GOT3 (cell line): ENCODE measurements around the gene ZNF22.
A peak's percentile ranks its signal among the peaks of the same experiment; 100 is the strongest.

Source experiments
- DNase-seq: peaks from one replicate; lab custom pipeline; 2025; ENCODE audit warnings: mixed read lengths; lab: John Stamatoyannopoulos, UW

Gene ZNF22

DNA sequence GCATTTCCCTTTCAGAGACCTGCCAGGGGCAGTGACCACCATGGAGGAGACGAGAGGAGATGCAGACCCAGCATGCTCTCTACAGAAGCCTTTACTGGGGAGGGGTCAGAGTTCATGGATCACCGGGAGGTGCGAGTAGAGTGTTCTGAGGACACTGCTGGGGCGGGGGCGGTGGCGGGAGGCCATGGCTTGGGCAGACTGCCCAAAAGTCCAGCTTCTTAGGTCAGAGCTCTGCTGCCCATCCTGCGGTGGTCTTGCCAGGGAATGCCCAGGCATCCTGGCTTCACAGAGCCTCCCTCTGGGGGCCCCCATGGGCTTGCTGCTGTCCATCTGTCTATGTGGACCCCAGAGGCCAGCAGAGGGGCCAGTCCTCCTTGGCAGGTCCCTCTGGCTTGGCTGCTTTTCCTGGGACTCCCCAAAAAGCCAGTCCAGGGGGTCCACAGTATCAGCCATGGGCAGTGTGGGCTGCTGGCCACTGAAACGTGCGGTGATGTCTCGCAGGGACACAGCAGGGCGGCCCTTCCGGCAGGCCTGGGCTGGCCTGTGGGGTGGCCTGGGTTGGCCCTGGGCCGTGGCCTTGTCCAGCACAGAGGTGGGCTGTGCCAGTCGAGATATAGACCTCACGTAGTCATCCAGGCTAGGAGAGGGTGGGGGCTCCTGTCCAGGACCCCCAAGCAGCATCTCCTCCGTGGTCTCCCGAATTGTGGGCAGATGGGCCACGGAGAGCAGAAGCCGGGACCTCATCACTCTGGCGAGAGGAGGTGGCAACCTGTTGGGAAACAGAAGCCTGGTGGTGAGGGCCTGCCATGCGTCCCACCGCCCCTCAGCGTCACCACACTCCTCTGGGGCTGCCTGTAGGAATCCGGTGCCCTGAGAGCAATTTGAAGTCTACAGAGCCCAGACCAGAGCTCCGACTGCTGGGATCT is 23.2 kb upstream of the ZNF22 start:
- no peak for DNase-seq

DNA sequence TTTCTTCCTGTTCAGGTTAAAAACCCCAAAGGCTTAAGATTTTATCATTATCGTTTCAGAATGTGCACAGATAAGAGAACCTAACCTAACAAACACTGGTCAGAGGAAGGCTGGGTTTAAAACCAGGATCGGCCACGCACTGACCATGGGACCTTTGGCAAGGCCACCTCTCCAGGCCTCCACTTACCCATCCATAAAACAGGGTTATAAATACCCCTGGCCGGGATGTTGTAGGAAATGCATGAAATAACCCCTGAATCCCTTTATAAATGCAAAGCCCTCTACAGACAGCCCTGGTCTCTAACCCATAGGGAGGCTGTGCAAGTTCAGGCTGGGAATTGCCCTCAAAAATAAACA is 22.5 kb upstream of the ZNF22 start:
- no peak for DNase-seq

DNA sequence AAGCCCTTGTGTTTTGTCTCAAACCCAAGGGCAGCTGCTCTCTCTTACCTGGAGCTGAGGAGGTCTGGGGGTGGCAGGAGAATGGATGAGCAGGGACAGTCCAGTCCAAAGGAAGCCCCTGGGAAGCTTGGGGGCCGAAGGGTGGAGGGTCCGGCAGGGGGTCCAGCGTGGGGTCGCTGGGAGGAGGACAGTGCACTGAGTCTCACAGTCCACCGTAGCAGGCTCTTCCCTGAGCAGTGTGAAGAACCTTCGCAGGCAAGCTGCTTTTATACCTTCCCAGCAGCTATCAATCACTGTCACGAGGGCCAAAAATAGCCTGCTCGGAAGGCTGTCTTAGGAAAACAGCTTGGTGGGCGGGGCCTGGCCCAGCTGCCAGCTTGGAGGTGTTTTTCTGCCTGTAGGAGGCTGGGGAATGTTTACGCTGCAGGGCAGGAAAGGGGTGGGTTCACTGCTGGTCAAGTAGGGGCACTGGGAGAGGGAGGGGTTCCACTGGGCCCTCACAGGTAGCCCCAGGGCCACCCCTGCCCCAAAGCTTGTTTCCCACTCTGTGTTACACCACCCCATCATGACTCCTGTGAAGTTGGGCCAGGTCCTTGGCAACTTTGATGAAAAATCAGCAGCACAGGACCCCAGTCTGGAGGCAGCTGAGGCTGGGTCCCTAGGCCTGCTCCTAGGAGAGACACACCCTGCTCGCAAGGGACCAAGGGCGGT is 22.0 kb upstream of the ZNF22 start, which contains the start of gene DEPP1:
Gene DEPP1 (minus strand): TSS at position 240 of the 711 bp plus-strand sequence. CDS start 779 bp downstream, outside the sequence.
- peak; percentile 33 for DNase-seq

DNA sequence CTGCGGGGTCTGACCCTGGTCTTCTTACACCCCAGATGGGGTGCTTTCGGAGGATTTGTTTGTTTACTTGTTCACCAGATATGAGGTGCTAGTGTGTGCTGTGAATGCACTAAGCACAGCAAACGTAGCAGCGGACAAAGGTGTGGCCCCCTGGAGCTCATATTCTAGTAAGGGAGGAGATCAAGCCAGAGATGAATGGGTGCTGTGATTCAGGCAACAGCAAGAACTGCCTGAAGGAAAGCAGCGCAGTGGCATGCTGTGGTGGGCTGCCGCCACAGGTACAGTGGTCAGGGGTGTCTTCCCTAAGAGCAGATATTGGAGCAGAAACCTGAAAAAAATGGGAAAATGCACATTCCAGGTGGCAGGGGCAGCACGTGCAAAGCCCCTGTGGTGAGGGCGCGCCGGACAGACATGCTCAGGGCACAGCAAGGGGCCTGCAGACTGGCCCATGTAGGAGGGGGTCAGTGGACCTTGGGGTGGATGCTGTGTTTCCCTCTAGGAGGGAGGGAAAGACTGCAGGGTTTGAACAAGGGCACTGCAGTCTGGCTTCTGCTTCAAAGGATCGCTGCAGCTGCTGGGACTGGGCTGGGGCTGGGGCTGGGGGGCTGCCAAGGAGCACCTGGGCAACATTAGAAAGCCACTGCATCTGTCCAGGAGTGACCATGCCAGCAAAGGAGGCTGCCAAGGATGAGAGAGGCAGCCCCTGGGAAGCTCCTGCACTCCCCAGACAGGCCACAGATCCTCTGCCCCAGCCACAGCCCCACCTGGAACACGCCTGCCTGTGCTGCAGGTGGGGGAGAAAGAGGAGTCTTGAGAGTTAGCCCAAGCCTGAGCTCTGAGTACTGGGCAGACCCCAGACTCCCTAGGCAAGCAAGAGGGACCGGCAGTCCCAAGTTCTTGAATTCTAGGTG is 21.2 kb upstream of the ZNF22 start:
- DNase-seq = no peak

DNA sequence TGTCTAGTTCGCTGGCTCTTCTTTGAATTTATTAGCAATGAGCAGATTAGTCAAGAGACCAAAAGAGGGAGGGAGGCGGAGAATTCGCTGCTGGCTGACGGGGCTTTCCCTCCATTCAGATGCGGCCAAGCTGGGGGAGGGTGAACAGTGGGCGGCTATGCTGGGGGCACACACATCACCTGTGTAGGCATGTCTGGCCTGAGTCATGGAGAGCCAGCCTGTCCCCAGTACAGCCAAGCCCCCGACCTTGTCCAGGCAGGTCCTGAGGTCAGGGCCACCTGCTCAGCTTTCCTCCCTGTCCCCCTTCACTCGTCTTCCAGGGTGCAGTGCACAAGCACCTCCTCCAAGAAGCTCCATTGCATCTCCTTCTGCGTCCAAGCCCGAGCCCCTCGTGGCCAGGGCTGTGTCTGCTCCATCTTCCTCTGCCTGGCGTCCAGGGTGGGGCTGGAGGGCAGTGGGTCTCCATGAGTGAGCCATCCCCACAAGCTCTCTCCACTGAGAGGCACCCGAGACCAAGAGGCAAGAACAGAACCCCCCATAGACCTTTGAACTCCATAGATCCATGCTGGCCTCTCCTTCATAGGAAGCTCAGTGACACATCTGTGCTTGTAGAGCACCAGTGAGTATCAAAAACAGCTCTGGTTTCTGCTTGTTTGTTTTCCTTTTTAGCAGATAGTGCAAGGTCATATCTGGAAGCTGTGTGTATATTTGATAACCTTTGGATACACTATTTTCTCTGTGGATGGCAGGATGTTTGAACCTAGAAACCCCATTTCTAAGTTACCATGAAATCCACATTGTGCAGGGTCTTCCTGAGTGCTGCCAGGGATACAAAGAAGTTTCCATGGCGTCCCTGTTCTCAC is 20.2 kb upstream of the ZNF22 start:
- DNase-seq = no peak

DNA sequence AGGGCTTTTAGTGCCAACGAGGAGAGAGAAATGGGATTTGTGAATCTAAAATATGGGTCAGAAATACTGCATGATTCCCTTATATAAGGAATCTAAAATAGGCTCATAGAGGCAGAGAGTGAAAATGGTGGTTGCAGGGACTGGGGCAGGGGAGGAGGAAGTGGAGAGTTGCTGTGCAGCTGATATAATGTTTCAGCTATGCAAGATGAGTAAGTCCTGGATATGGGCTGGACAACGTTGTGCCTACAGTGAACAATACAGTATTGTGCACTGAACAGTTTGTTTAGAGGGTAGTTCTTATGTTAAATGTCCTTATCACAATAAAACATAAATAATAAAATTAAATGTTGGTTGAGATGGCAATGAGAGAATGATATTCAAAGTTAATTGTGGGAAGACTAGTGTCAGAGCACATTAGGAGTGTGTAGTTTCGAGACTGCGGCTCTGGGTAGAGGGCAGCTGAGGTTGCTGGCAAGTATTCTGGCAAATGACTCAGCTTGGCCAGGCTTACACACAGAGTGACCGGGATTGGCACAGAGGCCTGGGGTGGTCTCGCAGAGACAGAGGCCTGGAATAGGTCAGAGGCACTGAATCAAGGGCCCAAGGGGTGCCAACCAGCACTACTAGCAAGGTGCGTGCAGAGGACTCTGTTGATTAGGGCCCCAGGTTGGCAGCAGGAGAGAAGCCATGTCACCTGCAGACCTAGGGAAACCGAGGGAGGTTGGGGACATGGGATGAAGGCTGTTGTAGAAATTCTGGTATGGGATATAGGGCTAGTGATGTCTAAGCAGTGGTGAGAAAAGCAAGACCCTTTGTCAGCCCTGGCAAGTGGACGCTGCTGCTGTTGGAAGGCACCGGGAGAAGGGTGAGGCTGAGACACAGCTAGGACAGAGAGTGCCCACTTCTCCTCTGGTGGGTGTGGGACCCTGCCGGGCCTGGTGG is 19.3 kb upstream of the ZNF22 start:
- DNase-seq = no peak

DNA sequence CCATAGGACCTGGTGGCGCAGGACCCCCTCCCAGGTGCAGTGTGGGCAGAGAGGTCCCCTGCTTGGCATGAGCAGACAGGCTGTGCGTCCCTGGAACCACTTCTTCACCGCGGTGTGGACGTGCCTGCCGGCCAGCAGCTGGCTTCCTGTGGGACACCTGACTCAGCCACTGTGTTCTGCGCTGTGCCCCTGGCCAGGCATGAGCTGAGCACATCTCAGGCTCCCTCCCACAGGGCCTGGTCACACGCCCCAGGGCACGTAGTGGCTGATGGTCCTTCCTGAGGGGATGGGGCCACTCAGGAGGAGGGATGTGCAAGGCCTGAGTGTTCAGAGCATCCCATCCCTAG is 18.6 kb upstream of the ZNF22 start:
- no peak for DNase-seq

DNA sequence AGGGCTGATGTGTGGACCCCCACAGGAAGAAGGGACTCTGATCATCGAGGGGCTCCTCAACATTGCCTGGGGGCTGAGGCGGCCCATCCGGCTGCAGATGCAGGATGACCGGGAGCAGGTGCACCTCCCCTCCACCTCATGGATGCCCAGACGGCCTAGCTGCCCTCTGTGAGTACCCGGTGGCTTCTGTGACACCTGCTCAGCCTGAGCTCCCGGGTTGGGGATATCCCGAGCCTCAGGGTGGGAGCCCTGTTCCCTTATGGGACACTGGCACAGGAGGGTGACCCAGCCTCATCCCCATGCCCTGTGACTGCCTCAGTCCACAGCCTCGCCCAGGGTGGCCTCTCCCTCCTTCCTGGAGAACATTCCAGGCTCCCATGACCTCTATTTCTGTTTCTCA is 18.2 kb upstream of the ZNF22 start:
- no peak for DNase-seq

DNA sequence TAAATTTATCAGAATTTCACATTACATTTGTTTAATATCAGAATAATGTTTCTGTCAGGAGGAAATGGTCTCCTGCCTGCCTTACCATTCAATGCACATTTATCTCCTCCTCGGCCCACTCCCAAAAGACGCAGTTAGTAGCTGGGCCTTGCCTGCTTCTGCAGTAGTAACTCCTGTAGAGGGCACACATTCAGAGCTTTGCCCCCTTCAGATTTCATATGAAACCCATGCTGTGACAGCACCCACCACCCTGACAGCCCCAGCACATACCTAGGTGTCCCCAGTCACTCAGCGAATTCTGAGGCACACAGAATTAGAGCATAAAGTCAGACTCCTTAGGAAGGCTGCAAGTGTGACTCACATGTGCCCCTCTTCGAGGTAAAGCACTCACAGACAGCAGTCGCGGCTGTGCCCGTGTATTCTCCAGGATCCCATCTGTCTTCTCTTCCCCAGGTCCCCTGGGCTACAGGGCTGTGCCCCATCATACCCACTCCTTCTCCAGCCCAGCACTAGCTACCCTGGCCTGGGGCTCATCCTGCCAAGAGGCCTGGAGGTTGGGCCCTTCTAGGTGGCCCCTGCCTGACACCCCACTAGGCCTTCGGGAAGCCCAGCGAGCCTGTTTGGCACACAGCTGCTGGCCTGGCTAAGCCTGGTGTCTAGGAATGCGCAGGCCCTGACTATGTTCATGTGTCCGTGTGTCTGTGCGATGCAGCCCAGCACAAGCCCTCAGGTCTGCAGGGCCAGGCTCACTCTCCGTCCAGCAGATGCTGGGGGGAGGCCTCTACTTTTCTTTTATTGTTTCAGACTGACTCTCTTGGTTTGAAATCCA is 17.4 kb upstream of the ZNF22 start:
- DNase-seq = no peak

DNA sequence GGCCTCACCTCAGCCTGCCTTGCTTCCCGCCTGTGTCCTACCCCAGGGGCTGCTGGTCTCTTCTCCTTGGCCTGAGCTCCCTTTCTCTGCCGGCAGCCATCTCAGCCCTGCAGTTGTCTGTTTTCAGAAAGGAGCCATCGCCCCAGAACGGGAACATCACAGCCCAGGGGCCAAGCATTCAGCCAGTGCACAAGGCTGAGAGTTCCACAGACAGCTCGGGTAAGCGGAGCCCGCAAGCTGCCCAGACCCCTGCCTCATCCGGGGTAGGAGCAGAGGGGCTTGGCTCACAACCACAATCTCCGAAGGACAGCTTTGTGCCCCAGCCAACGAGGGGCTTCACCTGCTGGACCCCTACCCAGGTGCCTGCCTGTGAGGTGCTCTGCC is 16.8 kb upstream of the ZNF22 start:
- no peak for DNase-seq

DNA sequence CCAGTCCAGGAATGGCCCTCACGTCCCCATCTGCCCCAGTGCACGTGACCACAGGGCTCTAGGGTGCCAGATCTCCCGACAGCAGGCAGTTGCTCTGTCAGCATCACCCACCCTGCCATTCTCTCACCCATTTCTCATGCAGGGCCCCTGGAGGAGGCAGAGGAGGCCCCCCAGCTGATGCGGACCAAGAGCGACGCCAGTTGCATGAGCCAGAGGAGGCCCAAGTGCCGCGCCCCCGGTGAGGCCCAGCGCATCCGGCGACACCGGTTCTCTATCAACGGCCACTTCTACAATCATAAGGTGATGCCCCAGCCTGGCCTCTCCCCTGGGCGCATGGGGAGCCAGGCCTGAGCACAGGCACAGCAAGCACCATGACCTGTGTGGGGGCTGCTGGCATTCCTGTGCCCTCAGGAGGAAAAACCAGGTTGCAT is 16.0 kb upstream of the ZNF22 start:
- DNase-seq = no peak

DNA sequence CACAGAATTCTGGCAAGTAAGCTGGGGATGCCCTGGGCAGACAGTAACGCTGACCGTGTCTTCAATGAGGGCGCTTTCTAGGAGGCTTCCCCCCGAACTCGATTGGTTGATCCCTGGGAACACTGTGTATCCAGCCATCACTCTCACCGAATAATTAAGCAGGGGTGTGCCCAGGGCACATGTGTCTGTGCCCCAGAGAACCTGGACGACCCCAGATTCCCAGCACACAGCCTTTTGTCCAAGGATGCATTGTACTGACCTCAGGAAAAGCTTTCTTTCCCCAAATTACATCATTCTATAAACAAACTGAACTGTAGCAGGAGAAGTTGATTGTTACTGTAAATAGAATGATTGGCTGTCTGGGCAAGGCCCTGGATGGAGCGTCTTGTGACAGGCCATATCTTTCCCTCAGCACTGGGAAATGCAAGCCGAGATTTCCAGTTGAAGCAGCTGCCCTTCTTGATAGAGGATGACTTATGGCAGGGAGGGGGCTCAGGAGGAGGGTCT is 15.5 kb upstream of the ZNF22 start:
- no peak for DNase-seq

DNA sequence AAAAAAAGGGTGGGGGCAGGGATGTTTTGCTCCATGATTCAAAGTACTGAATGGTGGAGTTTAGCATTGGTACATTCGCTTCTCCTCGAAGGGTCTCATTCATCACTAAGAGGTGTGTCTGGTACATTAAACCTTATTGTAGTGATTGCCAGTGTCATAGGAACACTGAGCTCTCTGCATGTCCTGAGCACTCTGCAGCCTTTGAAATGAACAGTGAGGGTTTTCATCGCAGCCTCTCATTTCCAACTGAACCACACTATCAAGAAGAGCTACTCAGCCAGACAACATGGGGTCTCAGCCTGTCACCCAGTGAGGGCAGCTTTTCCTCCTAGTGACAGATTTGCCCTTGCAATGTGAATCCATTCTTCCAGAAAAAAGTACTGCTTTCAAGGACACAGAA is 14.5 kb upstream of the ZNF22 start:
- no peak for DNase-seq

DNA sequence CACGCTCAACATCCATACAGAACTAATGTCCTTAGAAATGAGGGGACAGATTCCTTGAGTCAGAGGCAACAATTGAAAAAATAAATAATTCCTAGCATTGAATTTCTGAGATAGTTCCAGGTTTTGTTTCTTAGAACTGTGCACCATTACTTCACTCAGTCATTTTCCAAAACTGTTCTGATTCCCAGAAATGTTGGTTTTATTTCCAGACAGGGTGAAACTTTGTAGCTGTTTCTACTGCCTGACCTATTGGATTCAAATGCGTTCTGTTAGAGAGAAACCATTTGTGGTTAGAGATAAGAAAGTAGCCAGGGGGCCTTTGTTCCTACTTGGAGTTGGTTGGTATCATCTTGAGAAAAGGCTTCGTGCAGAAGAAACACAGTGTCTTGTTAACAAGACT is 14.1 kb upstream of the ZNF22 start:
- DNase-seq = no peak

DNA sequence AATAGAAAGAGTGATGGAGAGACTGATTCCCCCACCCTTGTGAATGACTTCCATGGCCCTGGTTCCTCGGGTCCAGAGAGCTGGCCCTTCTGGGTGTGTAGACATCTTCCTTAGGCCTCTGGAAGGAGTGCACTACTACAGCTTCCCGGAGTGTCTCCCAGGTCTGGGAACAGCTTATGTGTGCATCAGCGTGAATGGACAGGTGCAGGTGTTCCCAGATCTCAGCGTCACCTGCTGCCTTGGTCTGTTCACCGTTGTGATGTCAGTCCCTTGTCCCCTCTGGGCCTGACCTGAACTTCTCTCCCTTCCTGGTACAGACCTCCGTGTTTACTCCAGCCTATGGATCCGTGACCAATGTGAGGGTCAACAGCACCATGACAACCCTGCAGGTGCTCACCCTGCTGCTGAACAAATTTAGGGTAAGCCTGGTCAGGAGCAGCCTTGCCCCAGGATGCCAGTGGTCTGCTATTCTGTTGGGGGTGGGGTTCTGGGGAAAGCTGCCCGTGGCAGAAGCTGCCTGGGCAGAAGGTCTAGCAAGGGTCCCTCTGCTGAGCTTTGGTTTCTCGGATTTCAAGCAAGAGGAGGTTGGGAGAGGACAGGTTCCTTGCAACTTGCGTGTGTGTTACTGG is 11.7 kb upstream of the ZNF22 start:
- no peak for DNase-seq

DNA sequence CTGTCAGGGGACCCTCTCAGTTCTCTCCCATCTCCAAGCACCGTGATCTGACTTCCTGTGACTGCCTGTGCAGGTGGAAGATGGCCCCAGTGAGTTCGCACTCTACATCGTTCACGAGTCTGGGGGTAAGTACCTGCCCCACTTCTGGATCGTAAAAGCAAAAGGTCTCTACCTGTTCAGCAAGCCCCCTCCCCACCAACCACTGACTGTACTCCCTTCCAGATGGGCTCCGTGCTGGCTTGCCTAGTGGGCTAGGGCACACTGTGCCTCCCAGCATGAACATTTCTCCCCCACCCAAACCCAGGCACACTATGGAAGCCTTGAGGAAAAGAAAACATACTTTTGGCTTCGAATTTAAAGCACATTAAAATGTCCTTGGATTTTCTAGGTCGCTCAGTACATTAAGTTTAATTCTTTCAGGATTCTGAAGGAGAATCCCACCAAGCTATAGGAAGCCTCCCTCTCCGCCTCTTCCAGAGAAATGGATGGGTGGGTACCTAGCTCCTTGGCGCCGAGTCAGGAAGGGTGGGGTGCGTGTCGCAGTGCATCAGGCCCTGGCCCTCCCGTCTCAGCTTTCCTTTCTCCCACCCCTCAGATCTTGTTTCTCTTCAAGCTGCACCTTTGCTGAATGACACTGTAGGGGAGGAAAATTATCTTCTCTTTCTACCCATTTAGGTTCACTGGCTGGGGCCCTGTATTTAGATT is 11.0 kb upstream of the ZNF22 start:
- no peak for DNase-seq

DNA sequence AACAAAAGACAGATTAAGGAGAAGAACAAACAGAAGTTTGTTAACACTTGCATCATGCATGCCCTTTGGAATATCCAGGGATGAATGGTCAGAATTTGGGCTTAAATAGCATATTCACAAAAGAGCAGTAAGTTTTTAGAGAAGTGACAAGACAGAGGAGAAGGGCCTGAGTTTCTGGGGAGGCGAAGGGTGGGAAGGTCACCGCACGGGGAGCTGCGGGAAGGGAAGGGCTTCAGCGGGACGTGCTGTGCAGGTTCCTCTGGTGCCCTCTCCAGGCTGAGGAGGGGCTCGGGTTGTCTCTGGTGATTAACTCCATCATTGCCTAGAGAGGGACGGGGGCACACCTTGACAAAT is 10.4 kb upstream of the ZNF22 start:
- DNase-seq = no peak

DNA sequence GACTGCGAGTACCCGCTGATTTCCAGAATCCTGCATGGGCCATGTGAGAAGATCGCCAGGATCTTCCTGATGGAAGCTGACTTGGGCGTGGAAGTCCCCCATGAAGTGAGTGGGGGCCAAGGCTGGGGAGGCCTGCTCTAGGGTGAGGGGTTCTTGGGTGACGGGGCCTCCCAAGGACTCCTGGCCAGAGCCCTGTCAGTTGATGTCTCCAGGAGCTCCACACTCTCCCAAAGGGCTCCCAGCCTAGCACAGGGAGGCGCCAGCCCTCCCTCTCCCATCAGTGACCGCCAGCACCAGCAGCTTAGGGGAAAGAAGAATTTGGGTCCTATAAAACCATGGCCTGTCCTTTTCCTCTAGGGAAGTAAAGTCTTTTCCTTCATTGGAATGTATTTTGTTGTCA is 9.8 kb upstream of the ZNF22 start:
- no peak for DNase-seq
